Measurements from ENCODE around the gene SLIT3. TPM values are rescaled to one million over a fixed set of nuclear protein-coding genes. Genes with fewer than 3 reads are reported as not detected.

SLIT3 gene
- total and polyA plus RNA-seq, 5 donors from 2014 or later: not detected

GRCh38 chr5:168666356-168666755, 634.6 kb downstream of the SLIT3 start:
- ATAC-seq (ENCODE audit: low read depth in 2 of 2) (no peak), DNase-seq (no peak)
- Histone ChIP-seq H3K36me3 (ENCODE audit: control insufficient read depth, insufficient read depth, low read length) (no peaks in the 10 kb centered on the region), H3K27me3 (ENCODE audit: control insufficient read depth, insufficient read depth, low read length) (no peaks in the 10 kb centered on the region), H3K4me3 (ENCODE audit: low read depth, low read length) (no peak overlapping the region), H3K4me1 (ENCODE audit: control insufficient read depth, insufficient read depth, low read length, poor library complexity, severe bottlenecking) (no peaks in the 10 kb centered on the region), H3K27ac (ENCODE audit: insufficient read depth, low read length, poor library complexity, severe bottlenecking) (no peak overlapping the region), H3K9me3 (ENCODE audit: control insufficient read depth in 2 of 2, low read length in 2 of 2) (no peaks in the 10 kb centered on the region)
- no peaks in the 10 kb centered on the region for H3K9me3 Mint-ChIP-seq
- H3K36me3 Mint-ChIP-seq: no peaks in the 10 kb centered on the region
- no peak overlapping the region for H3K27ac Mint-ChIP-seq
- no peak overlapping the region for H3K4me3 Mint-ChIP-seq
- H3K27me3 Mint-ChIP-seq: no peaks in the 10 kb centered on the region
- no peaks in the 10 kb centered on the region for H3K4me1 Mint-ChIP-seq

GRCh38 chr5:168663276-168664004, 637.5 kb downstream of the SLIT3 start:
- Mint-ChIP-seq H3K4me3 (no peak overlapping the region), H3K27ac (no peak overlapping the region), H3K4me1 (no peaks in the 10 kb centered on the region), H3K9me3 (no peaks in the 10 kb centered on the region), H3K27me3 (no peaks in the 10 kb centered on the region), H3K36me3 (no peaks in the 10 kb centered on the region)
- no peaks in the 10 kb centered on the region for H3K36me3 ChIP-seq (ENCODE audit: control insufficient read depth, insufficient read depth, low read length)
- no peaks in the 10 kb centered on the region for H3K27me3 ChIP-seq (ENCODE audit: control insufficient read depth, insufficient read depth, low read length)
- no peak overlapping the region for H3K4me3 ChIP-seq (ENCODE audit: low read depth, low read length)
- no peaks in the 10 kb centered on the region for H3K9me3 ChIP-seq (ENCODE audit: control insufficient read depth in 2 of 2, low read length in 2 of 2)
- ATAC-seq (ENCODE audit: low read depth in 2 of 2) (no peak), DNase-seq (no peak)
- no peaks in the 10 kb centered on the region for H3K4me1 ChIP-seq (ENCODE audit: control insufficient read depth, insufficient read depth, low read length, poor library complexity, severe bottlenecking)
- no peak overlapping the region for H3K27ac ChIP-seq (ENCODE audit: insufficient read depth, low read length, poor library complexity, severe bottlenecking)

GRCh38 chr5:168661593-168662485, 639.1 kb downstream of the SLIT3 start:
- H3K27me3 Mint-ChIP-seq: no peaks in the 10 kb centered on the region
- H3K4me1 Mint-ChIP-seq: no peaks in the 10 kb centered on the region
- no peak overlapping the region for H3K4me3 ChIP-seq (ENCODE audit: low read depth, low read length)
- no peak overlapping the region for H3K4me3 Mint-ChIP-seq
- no peak overlapping the region for H3K27ac ChIP-seq (ENCODE audit: insufficient read depth, low read length, poor library complexity, severe bottlenecking)
- H3K4me1 ChIP-seq (ENCODE audit: control insufficient read depth, insufficient read depth, low read length, poor library complexity, severe bottlenecking): no peaks in the 10 kb centered on the region
- no peaks in the 10 kb centered on the region for H3K36me3 Mint-ChIP-seq
- DNase-seq (no peak), ATAC-seq (ENCODE audit: low read depth in 2 of 2) (no peak)
- H3K27ac Mint-ChIP-seq: no peak overlapping the region
- H3K9me3 ChIP-seq (ENCODE audit: control insufficient read depth in 2 of 2, low read length in 2 of 2): no peaks in the 10 kb centered on the region
- no peaks in the 10 kb centered on the region for H3K36me3 ChIP-seq (ENCODE audit: control insufficient read depth, insufficient read depth, low read length)
- no peaks in the 10 kb centered on the region for H3K9me3 Mint-ChIP-seq
- no peaks in the 10 kb centered on the region for H3K27me3 ChIP-seq (ENCODE audit: control insufficient read depth, insufficient read depth, low read length)

GRCh38 chr5:168660691-168661090, 640.2 kb downstream of the SLIT3 start:
- no peaks in the 10 kb centered on the region for H3K27me3 ChIP-seq (ENCODE audit: control insufficient read depth, insufficient read depth, low read length)
- H3K36me3 ChIP-seq (ENCODE audit: control insufficient read depth, insufficient read depth, low read length): no peaks in the 10 kb centered on the region
- no peak overlapping the region for H3K27ac Mint-ChIP-seq
- H3K4me1 Mint-ChIP-seq: no peaks in the 10 kb centered on the region
- H3K36me3 Mint-ChIP-seq: no peaks in the 10 kb centered on the region
- no peaks in the 10 kb centered on the region for H3K9me3 ChIP-seq (ENCODE audit: control insufficient read depth in 2 of 2, low read length in 2 of 2)
- DNase-seq (no peak), ATAC-seq (ENCODE audit: low read depth in 2 of 2) (no peak)
- H3K4me1 ChIP-seq (ENCODE audit: control insufficient read depth, insufficient read depth, low read length, poor library complexity, severe bottlenecking): no peaks in the 10 kb centered on the region
- H3K4me3 Mint-ChIP-seq: no peak overlapping the region
- no peak overlapping the region for H3K27ac ChIP-seq (ENCODE audit: insufficient read depth, low read length, poor library complexity, severe bottlenecking)
- no peaks in the 10 kb centered on the region for H3K27me3 Mint-ChIP-seq
- no peak overlapping the region for H3K4me3 ChIP-seq (ENCODE audit: low read depth, low read length)
- no peaks in the 10 kb centered on the region for H3K9me3 Mint-ChIP-seq

- DNase-seq (no peak), ATAC-seq (ENCODE audit: low read depth in 2 of 2) (no peak)
- Histone ChIP-seq H3K9me3 (ENCODE audit: control insufficient read depth in 2 of 2, low read length in 2 of 2) (no peaks in the 10 kb centered on the region), H3K4me3 (ENCODE audit: low read depth, low read length) (no peak overlapping the region), H3K36me3 (ENCODE audit: control insufficient read depth, insufficient read depth, low read length) (no peaks in the 10 kb centered on the region), H3K27ac (ENCODE audit: insufficient read depth, low read length, poor library complexity, severe bottlenecking) (no peak overlapping the region), H3K4me1 (ENCODE audit: control insufficient read depth, insufficient read depth, low read length, poor library complexity, severe bottlenecking) (no peaks in the 10 kb centered on the region), H3K27me3 (ENCODE audit: control insufficient read depth, insufficient read depth, low read length) (no peaks in the 10 kb centered on the region)
- H3K4me1 Mint-ChIP-seq: no peaks in the 10 kb centered on the region
- H3K27ac Mint-ChIP-seq: no peak overlapping the region
- H3K36me3 Mint-ChIP-seq: no peaks in the 10 kb centered on the region
- no peak overlapping the region for H3K4me3 Mint-ChIP-seq
- no peaks in the 10 kb centered on the region for H3K27me3 Mint-ChIP-seq
- no peaks in the 10 kb centered on the region for H3K9me3 Mint-ChIP-seq
These were observed 641.6 kb downstream of the SLIT3 start for GRCh38 chr5:168659286-168659847.

GRCh38 chr5:168658394-168658793, 642.5 kb downstream of the SLIT3 start:
- Histone ChIP-seq H3K4me3 (ENCODE audit: low read depth, low read length) (no peak overlapping the region), H3K27ac (ENCODE audit: insufficient read depth, low read length, poor library complexity, severe bottlenecking) (no peak overlapping the region), H3K36me3 (ENCODE audit: control insufficient read depth, insufficient read depth, low read length) (no peaks in the 10 kb centered on the region), H3K4me1 (ENCODE audit: control insufficient read depth, insufficient read depth, low read length, poor library complexity, severe bottlenecking) (no peaks in the 10 kb centered on the region), H3K9me3 (ENCODE audit: control insufficient read depth in 2 of 2, low read length in 2 of 2) (no peaks in the 10 kb centered on the region), H3K27me3 (ENCODE audit: control insufficient read depth, insufficient read depth, low read length) (no peaks in the 10 kb centered on the region)
- ATAC-seq (ENCODE audit: low read depth in 2 of 2) (no peak), DNase-seq (no peak)
- Mint-ChIP-seq H3K9me3 (no peaks in the 10 kb centered on the region), H3K4me1 (no peaks in the 10 kb centered on the region), H3K27ac (no peak overlapping the region), H3K4me3 (no peak overlapping the region), H3K36me3 (no peaks in the 10 kb centered on the region), H3K27me3 (peaks cover under 1% of the 10 kb centered on the region)

- no peaks in the 10 kb centered on the region for H3K27me3 ChIP-seq (ENCODE audit: control insufficient read depth, insufficient read depth, low read length)
- Mint-ChIP-seq H3K4me1 (no peaks in the 10 kb centered on the region), H3K27me3 (peaks cover 6% of the 10 kb centered on the region), H3K4me3 (no peak overlapping the region), H3K27ac (no peak overlapping the region), H3K36me3 (no peaks in the 10 kb centered on the region), H3K9me3 (no peaks in the 10 kb centered on the region)
- H3K4me1 ChIP-seq (ENCODE audit: control insufficient read depth, insufficient read depth, low read length, poor library complexity, severe bottlenecking): no peaks in the 10 kb centered on the region
- no peak overlapping the region for H3K27ac ChIP-seq (ENCODE audit: insufficient read depth, low read length, poor library complexity, severe bottlenecking)
- no peaks in the 10 kb centered on the region for H3K9me3 ChIP-seq (ENCODE audit: control insufficient read depth in 2 of 2, low read length in 2 of 2)
- H3K4me3 ChIP-seq (ENCODE audit: low read depth, low read length): no peak overlapping the region
- ATAC-seq (ENCODE audit: low read depth in 2 of 2) (no peak), DNase-seq (no peak)
- H3K36me3 ChIP-seq (ENCODE audit: control insufficient read depth, insufficient read depth, low read length): no peaks in the 10 kb centered on the region
These were observed 644.3 kb downstream of the SLIT3 start for GRCh38 chr5:168656633-168657032.

Data from CD4-positive, CD25-positive, alpha-beta regulatory T cell (primary cell).